T-cell (primary cell): ENCODE results near the gene AKAP13. TPM values are rescaled to one million over a fixed set of nuclear protein-coding genes. Genes with fewer than 3 reads are reported as not detected.

ENCODE experiments used
- ATAC-seq, 4 experiments: fragments of 200-7000 bp in 3 of 4; fragments of 150-1000 bp in 1 of 4; cut with Tn5 transposase; replicated peaks in 1 of 4; 1 replicate in 3 of 4; 2 replicates in 1 of 4; pipeline ENCODE4 v1.10.0; 2021; ENCODE audit warnings: moderate library complexity in 3 of 4, mild to moderate bottlenecking in 2 of 4, moderate number of reproducible peaks in 1 of 4
- CTCF ChIA-PET, 2 donors: fragments of 300-600 bp; sonication (Branson Sonifier 250); formaldehyde crosslinking; loops; one replicate each; lab custom pipeline; 2022; ENCODE audit warnings: antibody characterized with exemption in 2 of 2; lab: Charles Lee
- POLR2A ChIA-PET, 2 donors: fragments of 300-600 bp; sonication (Branson Sonifier 250); formaldehyde crosslinking; loops; one replicate each; lab custom pipeline; 2022; ENCODE audit warnings: antibody characterized with exemption in 2 of 2; lab: Charles Lee
- DNase-seq, 35 experiments: peaks; one replicate each; pipeline versions ENCODE4 v3.0.0 to v3.0.0-alpha.2; 2013 to 2023
- H3K27ac ChIP-seq: one replicate; pipeline ENCODE4 v1.5.1; 2013; ENCODE audit warnings: low read length
- H3K27me3 ChIP-seq, 2 experiments: replicated peaks in 1 of 2; 1 replicate in 1 of 2; 2 replicates in 1 of 2; pipeline versions ENCODE4 v1.6.1 to v1.7.0; 2013; ENCODE audit warnings: low read length in 1 of 2, mixed read lengths in 1 of 2; ENCODE audit not compliant: control insufficient read depth in 2 of 2, insufficient read depth in 2 of 2; ENCODE audit errors: extremely low read depth in 1 of 2
- H3K36me3 ChIP-seq, 2 donors: 1 replicate in 1 of 2; 2 replicates in 1 of 2; pipeline versions ENCODE4 v1.6.1 to v1.7.0; 2013; ENCODE audit warnings: low read length in 1 of 2; ENCODE audit not compliant: control insufficient read depth in 2 of 2, insufficient read depth in 1 of 2; ENCODE audit errors: extremely low read depth in 1 of 2
- H3K4me1 ChIP-seq, 2 experiments: 1 replicate in 1 of 2; 2 replicates in 1 of 2; pipeline versions ENCODE4 v1.6.1 to v1.7.0; 2013; ENCODE audit warnings: low read length in 2 of 2, mixed read lengths in 1 of 2; ENCODE audit not compliant: insufficient read depth in 2 of 2, control insufficient read depth in 1 of 2; ENCODE audit errors: extremely low read depth in 1 of 2
- H3K4me3 ChIP-seq, 2 donors: 1 replicate in 1 of 2; 2 replicates in 1 of 2; pipeline versions ENCODE4 v1.5.1 to v1.7.0; 2013; ENCODE audit warnings: mild to moderate bottlenecking in 2 of 2, low read length in 1 of 2, moderate library complexity in 1 of 2; ENCODE audit not compliant: control insufficient read depth in 1 of 2; ENCODE audit errors: extremely low read depth in 1 of 2
- H3K9me3 ChIP-seq: 2 replicates; pipeline ENCODE4 v1.7.0; 2013
- H3K27ac Mint-ChIP-seq, 2 donors: one replicate each; pipeline ENCODE4 v1.8.0; 2020 to 2021; ENCODE audit warnings: mild to moderate bottlenecking in 2 of 2, mixed read lengths in 2 of 2
- H3K27me3 Mint-ChIP-seq, 2 donors: one replicate each; pipeline ENCODE4 v1.8.0; 2021 to 2022; ENCODE audit warnings: mixed read lengths in 2 of 2
- H3K36me3 Mint-ChIP-seq: one replicate; pipeline ENCODE4 v1.8.0; 2021; ENCODE audit warnings: mixed read lengths
- H3K4me1 Mint-ChIP-seq, 3 donors: one replicate each; pipeline ENCODE4 v1.8.0; 2020 to 2022; ENCODE audit warnings: mixed read lengths in 3 of 3, mild to moderate bottlenecking in 1 of 3
- H3K4me3 Mint-ChIP-seq, 3 donors: one replicate each; pipeline ENCODE4 v1.8.0; 2020 to 2022; ENCODE audit warnings: mild to moderate bottlenecking in 3 of 3, mixed read lengths in 3 of 3, moderate library complexity in 3 of 3
- H3K9me3 Mint-ChIP-seq, 3 donors: one replicate each; pipeline ENCODE4 v1.8.0; 2020 to 2022; ENCODE audit warnings: mixed read lengths in 3 of 3
- WGBS: methylation state at CpG from one replicate; pipeline ENCODE4 v1.1.5; 2013; ENCODE audit warnings: missing lambda C conversion rate; ENCODE audit not compliant: insufficient coverage; 5-methylcytosine and 5-hydroxymethylcytosine counted together
- total RNA-seq, 35 experiments: library from RNA in 6 of 35; stranded (reverse) in 6 of 35; fragments of 120-200 nt in 1 of 35; gene quantifications; one replicate each; pipeline versions ENCODE4 v1.2.1 to v1.2.4 and lab custom pipeline; 2013 to 2026

Gene AKAP13
- total RNA-seq, 5 donors from 2014 or later (not counting 1 experiment from before 2014, with no cell fraction given) = 232 to 391 (median 281) TPM

DNA sequence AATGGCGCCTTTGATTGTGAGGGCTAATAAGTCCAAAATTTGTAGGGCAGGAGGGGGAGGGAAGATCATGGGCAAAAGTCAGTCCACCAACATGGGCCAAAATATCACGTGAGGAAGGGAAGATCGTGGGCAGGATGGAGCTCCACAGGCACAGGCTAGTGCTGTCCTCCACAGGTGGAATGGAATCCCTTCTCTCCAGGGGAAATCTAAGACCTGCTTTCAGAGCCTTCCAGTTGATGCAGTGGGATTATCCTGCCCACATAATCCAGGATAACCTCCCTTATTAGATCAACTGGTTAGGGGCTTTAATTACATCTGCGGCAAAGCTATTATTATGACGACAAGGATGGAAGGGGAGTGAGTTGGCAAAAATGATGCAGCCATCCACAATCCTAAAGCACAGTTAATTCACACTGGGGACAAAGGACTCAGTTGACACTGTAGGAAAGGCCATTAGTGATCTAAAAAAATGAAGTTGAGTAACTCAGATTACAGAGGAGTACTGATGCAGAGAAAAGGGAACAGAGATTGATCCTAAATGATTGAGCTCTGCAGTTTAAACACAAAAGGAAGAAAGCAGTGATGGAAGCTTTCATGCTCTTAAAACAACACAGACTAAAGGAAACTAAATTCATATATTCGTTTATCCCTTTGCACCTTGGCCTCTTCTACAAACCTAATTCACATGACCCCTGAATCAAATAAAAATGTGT, 159.8 kb downstream of the AKAP13 start:
- H3K27ac Mint-ChIP-seq = peak overlapping the region in 1 of 2 donors; percentile 19
- no peak for DNase-seq
- H3K36me3 Mint-ChIP-seq = peaks cover 39% of the 10 kb centered on the region
- WGBS = 90% methylated on average over 2 of the region's 6 CpGs
- H3K27me3 Mint-ChIP-seq = no peaks in the 10 kb centered on the region
- Histone ChIP-seq H3K4me1 (peaks cover 5 to 20% of the 10 kb centered on the region in 2 experiments), H3K36me3 (peaks cover 0 to 10% of the 10 kb centered on the region in 2 donors), H3K27me3 (no peaks in the 10 kb centered on the region), H3K27ac (no peak overlapping the region), H3K9me3 (no peaks in the 10 kb centered on the region), H3K4me3 (no peak overlapping the region)
- H3K4me1 Mint-ChIP-seq = peaks cover 69 to 83% (median 80%) of the 10 kb centered on the region in 3 donors
- no peaks in the 10 kb centered on the region for H3K9me3 Mint-ChIP-seq
- no peak for ATAC-seq
- no peak overlapping the region for H3K4me3 Mint-ChIP-seq
- ChIA-PET POLR2A (no interaction called here), CTCF (no interaction called here)

GRCh38 chr15:85541744-85542143, 161.3 kb downstream of the AKAP13 start:
- CTCF ChIA-PET = interaction anchor here in 1 of 2 donors (0.6 to 1.2 kb wide), 2 partner anchors 13 to 299 kb away, joined by 3 to 4 read pairs; no protein-coding TSS in a partner anchor
- 50% methylated on average over 1 of the region's 1 CpG for WGBS
- peak overlapping the region; percentile 8 to 35 for H3K27ac Mint-ChIP-seq
- peak overlapping the region in 1 of 3 donors; percentile 69 for H3K4me3 Mint-ChIP-seq
- H3K27ac ChIP-seq = no peak overlapping the region
- H3K9me3 ChIP-seq = no peaks in the 10 kb centered on the region
- no peaks in the 10 kb centered on the region for H3K9me3 Mint-ChIP-seq
- no peak overlapping the region for H3K4me3 ChIP-seq
- H3K27me3 Mint-ChIP-seq = no peaks in the 10 kb centered on the region
- peak in 1 of 4 experiments; percentile 39 for ATAC-seq
- H3K36me3 ChIP-seq = peaks cover 0 to 10% of the 10 kb centered on the region in 2 donors
- peaks cover 5 to 20% of the 10 kb centered on the region in 2 experiments for H3K4me1 ChIP-seq
- H3K27me3 ChIP-seq = no peaks in the 10 kb centered on the region
- peaks cover 42% of the 10 kb centered on the region for H3K36me3 Mint-ChIP-seq
- POLR2A ChIA-PET = no interaction called here
- DNase-seq = no peak
- H3K4me1 Mint-ChIP-seq = peaks cover 65 to 78% (median 76%) of the 10 kb centered on the region in 3 donors

GRCh38 chr15:85542488-85542887, 162.1 kb downstream of the AKAP13 start:
- Mint-ChIP-seq H3K27ac (peak overlapping the region in 1 of 2 donors; percentile 26), H3K27me3 (no peaks in the 10 kb centered on the region), H3K9me3 (no peaks in the 10 kb centered on the region), H3K4me3 (peak overlapping the region in 1 of 3 donors; percentile 69), H3K4me1 (peaks cover 71 to 82% (median 82%) of the 10 kb centered on the region in 3 donors), H3K36me3 (peaks cover 46% of the 10 kb centered on the region)
- H3K4me3 ChIP-seq = no peak overlapping the region
- no peak for DNase-seq
- peaks cover 5 to 20% of the 10 kb centered on the region in 2 experiments for H3K4me1 ChIP-seq
- POLR2A ChIA-PET = interaction anchor here in 1 of 2 donors (1.1 kb wide), 1 partner anchor 51 kb away, joined by 4 read pairs; no protein-coding TSS in a partner anchor
- no peaks in the 10 kb centered on the region for H3K27me3 ChIP-seq
- 82% methylated on average over 2 of the region's 3 CpGs for WGBS
- CTCF ChIA-PET = interaction anchor here in 1 of 2 donors (1.2 to 1.7 kb wide), 2 partner anchors 14 to 38 kb away, joined by 3 to 5 read pairs; no protein-coding TSS in a partner anchor
- no peak for ATAC-seq
- no peak overlapping the region for H3K27ac ChIP-seq
- peaks cover 0 to 10% of the 10 kb centered on the region in 2 donors for H3K36me3 ChIP-seq
- H3K9me3 ChIP-seq = no peaks in the 10 kb centered on the region

- ChIA-PET POLR2A (interaction anchor here (0.9 to 1.1 kb wide), 3 partner anchors 10 to 51 kb away, joined by 3 to 4 read pairs (median 3); no protein-coding TSS in a partner anchor), CTCF (interaction anchor here in 1 of 2 donors (0.6 to 1.7 kb wide), 2 partner anchors 13 to 38 kb away, joined by 3 to 5 read pairs; no protein-coding TSS in a partner anchor)
- Histone ChIP-seq H3K4me1 (peaks cover 5 to 20% of the 10 kb centered on the region in 2 experiments), H3K36me3 (peaks cover 0 to 10% of the 10 kb centered on the region in 2 donors), H3K27me3 (no peaks in the 10 kb centered on the region), H3K9me3 (no peaks in the 10 kb centered on the region), H3K4me3 (no peak overlapping the region), H3K27ac (no peak overlapping the region)
- peak overlapping the region in 1 of 2 donors; percentile 26 for H3K27ac Mint-ChIP-seq
- no peak for DNase-seq
- H3K4me3 Mint-ChIP-seq = peak overlapping the region in 1 of 3 donors; percentile 69
- H3K4me1 Mint-ChIP-seq = peaks cover 72 to 85% (median 82%) of the 10 kb centered on the region in 3 donors
- no peaks in the 10 kb centered on the region for H3K9me3 Mint-ChIP-seq
- peaks cover 48% of the 10 kb centered on the region for H3K36me3 Mint-ChIP-seq
- no peaks in the 10 kb centered on the region for H3K27me3 Mint-ChIP-seq
- no CpG with 5 or more reads among the region's 3 CpGs for WGBS
- ATAC-seq = no peak
Observed at GRCh38 chr15:85542895-85543331, 162.5 kb downstream of the AKAP13 start.

GRCh38 chr15:85543741-85544155, 163.3 kb downstream of the AKAP13 start:
- WGBS = 54% methylated on average over 9 of the region's 15 CpGs
- Mint-ChIP-seq H3K27ac (peak overlapping the region; percentile 6 to 53), H3K36me3 (peaks cover 46% of the 10 kb centered on the region), H3K4me1 (peaks cover 71 to 85% (median 81%) of the 10 kb centered on the region in 3 donors), H3K27me3 (no peaks in the 10 kb centered on the region), H3K9me3 (no peaks in the 10 kb centered on the region), H3K4me3 (peak overlapping the region; percentile 2 to 69 (median 43))
- no peaks in the 10 kb centered on the region for H3K27me3 ChIP-seq
- peak; percentile 72 to 93 (median 76) for ATAC-seq
- H3K36me3 ChIP-seq = peaks cover 0 to 10% of the 10 kb centered on the region in 2 donors
- DNase-seq = peak; percentile 2 to 73 (median 53)
- POLR2A ChIA-PET = interaction anchor here (0.6 to 0.9 kb wide), 5 partner anchors 11 to 146 kb away, joined by 3 to 4 read pairs (median 3); no protein-coding TSS in a partner anchor
- peaks cover 5 to 20% of the 10 kb centered on the region in 2 experiments for H3K4me1 ChIP-seq
- CTCF ChIA-PET = interaction anchor here (0.6 to 1.7 kb wide), 8 partner anchors 9 to 227 kb away, joined by 3 to 6 read pairs (median 4); no protein-coding TSS in a partner anchor
- H3K9me3 ChIP-seq = no peaks in the 10 kb centered on the region
- H3K4me3 ChIP-seq = peak overlapping the region; percentile 0 to 39
- H3K27ac ChIP-seq = no peak overlapping the region

DNA sequence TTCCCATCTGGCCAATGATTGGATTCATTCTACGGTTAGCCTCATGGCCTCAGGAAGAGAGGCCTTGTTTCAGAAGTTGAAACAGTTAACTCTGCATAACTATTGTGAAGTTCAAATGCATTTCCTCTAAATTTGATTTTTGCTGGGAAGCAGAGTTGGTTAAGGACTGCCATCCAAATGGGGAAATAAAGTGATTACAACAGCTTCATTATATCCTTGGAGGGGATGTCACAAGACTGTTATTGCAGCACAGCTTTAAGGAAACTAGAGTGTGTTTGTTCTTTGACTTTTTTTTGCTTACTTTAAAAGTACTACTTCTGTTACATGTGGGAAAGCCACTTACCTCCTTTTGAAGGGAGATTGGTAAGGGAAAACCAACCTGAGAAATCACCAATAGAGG, 164.8 kb downstream of the AKAP13 start:
- Mint-ChIP-seq H3K4me1 (peaks cover 58 to 73% (median 68%) of the 10 kb centered on the region in 3 donors), H3K27ac (peak overlapping the region in 1 of 2 donors; percentile 62), H3K4me3 (no peak overlapping the region), H3K27me3 (no peaks in the 10 kb centered on the region), H3K9me3 (no peaks in the 10 kb centered on the region), H3K36me3 (peaks cover 47% of the 10 kb centered on the region)
- no CpG with 5 or more reads among the region's 1 CpG for WGBS
- no peak for DNase-seq
- Histone ChIP-seq H3K27me3 (no peaks in the 10 kb centered on the region), H3K9me3 (no peaks in the 10 kb centered on the region), H3K4me3 (no peak overlapping the region), H3K4me1 (peaks cover 5 to 20% of the 10 kb centered on the region in 2 experiments), H3K36me3 (peaks cover 0 to 16% of the 10 kb centered on the region in 2 donors), H3K27ac (no peak overlapping the region)
- no peak for ATAC-seq
- ChIA-PET CTCF (interaction anchor here in 1 of 2 donors (0.8 kb wide), 1 partner anchor 41 kb away, joined by 4 read pairs; no protein-coding TSS in a partner anchor), POLR2A (no interaction called here)
